IMR-90 (cell line): ENCODE results near the gene INPP4A. TPM values are rescaled to one million over a fixed set of nuclear protein-coding genes. Genes with fewer than 3 reads are reported as not detected.

Source experiments
- ATAC-seq: fragments of 200-7000 bp; cut with Tn5 transposase; 2 replicates; pipeline ENCODE4 v1.9.1; 2020; ENCODE audit warnings: low read depth, mild to moderate bottlenecking, moderate library complexity
- BruUV-seq: library from RNA; stranded (reverse); fragments of 400-500 nt; replicated peaks from 2 replicates; lab custom pipeline; 2021; lab: Mats Ljungman, UMichigan
- CTCF ChIA-PET: fragments of 300-600 bp; formaldehyde crosslinking; extraction: SDS; loops from one replicate; lab custom pipeline; 2021; ENCODE audit warnings: antibody characterized with exemption; lab: Yijun Ruan, JAX
- POLR2A ChIA-PET: fragments of 300-600 bp; sonication (Branson Sonifier 250); formaldehyde crosslinking; loops from one replicate; lab custom pipeline; 2022; ENCODE audit warnings: antibody characterized with exemption; ENCODE audit not compliant: unreplicated experiment; lab: Charles Lee
- DNase-seq: peaks from one replicate; pipeline ENCODE4 v3.0.0; 2013
- H2AFZ ChIP-seq: replicated peaks from 2 replicates; pipeline ENCODE3; 2013; ENCODE audit warnings: low read length, mild to moderate bottlenecking; ENCODE audit not compliant: poor library complexity
- H2AK5ac ChIP-seq: 2 replicates; pipeline ENCODE4 v1.6.1; 2013; ENCODE audit warnings: low read depth, low read length, inconsistent platforms
- H2AK9ac ChIP-seq: replicated peaks from 2 replicates; pipeline ENCODE3; 2013; ENCODE audit warnings: mild to moderate bottlenecking, low read depth, low read length, moderate library complexity; ENCODE audit not compliant: poor library complexity
- H2BK120ac ChIP-seq: 2 replicates; pipeline ENCODE4 v1.6.1; 2013; ENCODE audit warnings: low read depth, low read length, inconsistent platforms
- H2BK15ac ChIP-seq: 3 replicates; pipeline ENCODE4 v1.6.1; 2013; ENCODE audit warnings: low read depth, low read length, inconsistent platforms
- H2BK20ac ChIP-seq: 2 replicates; pipeline ENCODE4 v1.6.1; 2013; ENCODE audit warnings: low read depth, mild to moderate bottlenecking, inconsistent platforms, low read length, moderate library complexity
- H2BK5ac ChIP-seq: 2 replicates; pipeline ENCODE4 v1.6.1; 2013; ENCODE audit warnings: mild to moderate bottlenecking, low read depth, low read length, inconsistent platforms; ENCODE audit not compliant: poor library complexity, severe bottlenecking
- H3K14ac ChIP-seq: replicated peaks from 2 replicates; pipeline ENCODE4 v1.6.1; 2013; ENCODE audit warnings: low read depth, low read length, inconsistent platforms
- H3K18ac ChIP-seq: 2 replicates; pipeline ENCODE4 v1.6.1; 2013; ENCODE audit warnings: low read depth, low read length, control low read depth
- H3K23ac ChIP-seq: 2 replicates; pipeline ENCODE4 v1.6.1; 2013; ENCODE audit warnings: low read depth, low read length, inconsistent platforms
- H3K27ac ChIP-seq: 2 replicates; pipeline ENCODE4 v1.5.1; 2013; ENCODE audit warnings: mild to moderate bottlenecking, control low read depth, low read length; ENCODE audit not compliant: insufficient read depth
- H3K27me3 ChIP-seq: 2 replicates; pipeline ENCODE4 v1.6.1; 2013; ENCODE audit warnings: low read length; ENCODE audit not compliant: control insufficient read depth, insufficient read depth
- H3K36me3 ChIP-seq: 2 replicates; pipeline ENCODE4 v1.6.1; 2013; ENCODE audit warnings: low read length, mixed read lengths; ENCODE audit not compliant: control insufficient read depth, insufficient read depth
- H3K4ac ChIP-seq: 2 replicates; pipeline ENCODE4 v1.6.1; 2013; ENCODE audit warnings: low read depth, low read length, inconsistent platforms
- H3K4me1 ChIP-seq: 2 replicates; pipeline ENCODE4 v1.6.1; 2013; ENCODE audit warnings: low read length, mixed read lengths; ENCODE audit not compliant: control insufficient read depth, insufficient read depth
- H3K4me2 ChIP-seq: 2 replicates; pipeline ENCODE4 v1.6.1; 2013; ENCODE audit warnings: low read depth, mild to moderate bottlenecking, control low read depth, low read length, moderate library complexity
- H3K4me3 ChIP-seq: 2 replicates; pipeline ENCODE4 v1.5.1; 2013; ENCODE audit warnings: low read depth, mild to moderate bottlenecking, control low read depth, low read length, moderate library complexity; ENCODE audit not compliant: insufficient read depth
- H3K56ac ChIP-seq: 2 replicates; pipeline ENCODE4 v1.6.1; 2013; ENCODE audit warnings: low read length, inconsistent platforms; ENCODE audit not compliant: insufficient read depth; ENCODE audit errors: extremely low read depth
- H3K79me1 ChIP-seq, 2 experiments: 2 replicates each; pipeline ENCODE4 v1.6.1; 2013; ENCODE audit warnings: low read length in 2 of 2, inconsistent platforms in 1 of 2, low read depth in 1 of 2
- H3K9ac ChIP-seq: 2 replicates; pipeline ENCODE4 v1.6.1; 2013; ENCODE audit warnings: low read depth, low read length, control low read depth
- H3K9me1 ChIP-seq: 2 replicates; pipeline ENCODE4 v1.6.1; 2013; ENCODE audit warnings: low read length, inconsistent platforms; ENCODE audit not compliant: insufficient read depth
- H3K9me3 ChIP-seq: 2 replicates; pipeline ENCODE4 v1.6.1; 2013; ENCODE audit warnings: low read length; ENCODE audit not compliant: control insufficient read depth, insufficient read depth
- H4K20me1 ChIP-seq: 2 replicates; pipeline ENCODE4 v1.6.1; 2013; ENCODE audit warnings: low read length, inconsistent platforms; ENCODE audit not compliant: insufficient read depth
- H4K5ac ChIP-seq: 2 replicates; pipeline ENCODE4 v1.6.1; 2013; ENCODE audit warnings: mild to moderate bottlenecking, low read depth, low read length, control low read depth
- H4K8ac ChIP-seq, 2 experiments: 2 replicates each; pipeline ENCODE4 v1.6.1; 2013; ENCODE audit warnings: low read depth in 2 of 2, low read length in 2 of 2, control low read depth in 1 of 2, inconsistent platforms in 1 of 2
- H4K91ac ChIP-seq: 2 replicates; pipeline ENCODE4 v1.6.1; 2013; ENCODE audit warnings: low read depth, low read length, inconsistent platforms; ENCODE audit not compliant: insufficient read depth
- MAZ ChIP-seq: IDR thresholded peaks from 2 replicates; pipeline ENCODE4 v1.6.1; 2012; ENCODE audit warnings: low read depth, mild to moderate bottlenecking, low read length, improper control_type of control experiment, moderate library complexity, borderline replicate concordance
- RCOR1 ChIP-seq: IDR thresholded peaks from 2 replicates; pipeline ENCODE4 v1.6.1; 2012; ENCODE audit warnings: mild to moderate bottlenecking, low read length, improper control_type of control experiment; ENCODE audit not compliant: insufficient replicate concordance
- RFX5 ChIP-seq: IDR thresholded peaks from 2 replicates; pipeline ENCODE4 v1.8.0; 2012; ENCODE audit warnings: low read depth, mild to moderate bottlenecking, low read length, moderate library complexity
- SMC3 ChIP-seq: fragments of 150-350 bp; IDR thresholded peaks from 2 replicates; pipeline ENCODE4 v1.6.1; 2016; ENCODE audit warnings: low read depth, mild to moderate bottlenecking, antibody characterized with exemption, low read length, moderate library complexity
- WGBS, 2 experiments: methylation state at CpG; one replicate each; pipeline versions ENCODE4 v1.1.5 to v1.1.7; 2013; ENCODE audit warnings: missing lambda C conversion rate in 2 of 2; ENCODE audit not compliant: insufficient read length in 1 of 2; ENCODE audit errors: extremely low coverage in 2 of 2; 5-methylcytosine and 5-hydroxymethylcytosine counted together
- dilution Hi-C: fragments of 300-500 bp; cut with HindIII; formaldehyde crosslinking; loops from one replicate; pipeline ENCODE4 v1.14.3; 2018; ENCODE audit warnings: low sequenced_read_pairs; ENCODE audit not compliant: unreplicated experiment
- in situ Hi-C: fragments of 300-500 bp; cut with MboI; formaldehyde crosslinking; loops from 3 replicates; pipeline ENCODE4 v1.14.3; 2019; ENCODE audit warnings: low sequenced_read_pairs, inconsistent platforms, mixed read lengths
- intact Hi-C: fragments of 100-400 bp; cut with micrococcal nuclease; formaldehyde crosslinking; loops from 2 replicates; pipeline ENCODE4 v1.10.0; 2022
- polyA plus RNA-seq, 3 experiments: library from polyadenylated mRNA; depleted of rRNA; stranded (reverse); fragments of >200 nt; gene quantifications; 2 replicates each; pipeline ENCODE4 v1.2.3, GENCODE V29; 2012; ENCODE audit warnings: low replicate concordance in 1 of 3
- total RNA-seq: library from RNA; depleted of rRNA; stranded (reverse); fragments of >200 nt; gene quantifications from 2 replicates; pipeline ENCODE4 v1.2.3, GENCODE V29; 2012

INPP4A gene
- total and polyA plus RNA-seq, 2 of the 4 experiments (the other 2 are of a cell fraction), result 14.5 to 27.1 TPM

GRCh38 chr2:98547092-98547790 lies 102.6 kb downstream of the INPP4A start:
- Histone ChIP-seq H2AK9ac (no peak overlapping the region), H2BK20ac (no peak overlapping the region), H3K36me3 (peaks cover 11% of the 10 kb centered on the region), H3K14ac (no peak overlapping the region), H4K20me1 (no peaks in the 10 kb centered on the region), H3K4me2 (no peak overlapping the region), H3K27ac (no peak overlapping the region), H3K9ac (no peak overlapping the region), H4K91ac (no peak overlapping the region), H3K9me3 (no peaks in the 10 kb centered on the region), H3K4me1 (no peaks in the 10 kb centered on the region), H3K4ac (no peak overlapping the region), H3K56ac (no peak overlapping the region), H3K4me3 (no peak overlapping the region), H2AK5ac (no peak overlapping the region), H4K8ac (no peak overlapping the region), H2BK120ac (no peak overlapping the region), H3K79me1 (no peaks in the 10 kb centered on the region), H3K23ac (no peak overlapping the region), H3K9me1 (peaks cover 4% of the 10 kb centered on the region; the same call in 1 of the 2 replicates), H4K5ac (no peak overlapping the region), H2AFZ (no peak overlapping the region), H2BK5ac (no peak overlapping the region), H3K18ac (no peak overlapping the region), H2BK15ac (no peak overlapping the region), H3K27me3 (no peaks in the 10 kb centered on the region)
- DNase-seq (no peak), ATAC-seq (no peak)
- BruUV-seq, result no TSS peak
- ChIA-PET CTCF (no interaction called here), POLR2A (no interaction called here)
- dilution Hi-C loops, result no loop called here
- WGBS, 2 experiments, result 100% methylated on average over 2 of the region's 2 CpGs; no CpG with 5 or more reads in 1 of the 2 experiments
- in situ Hi-C loops, result no loop called here
- intact Hi-C loops, result no loop called here
- TF ChIP-seq RCOR1 (no peak), RFX5 (no peak), MAZ (no peak), SMC3 (no peak)
